Activated T-cell treated with anti-CD3 and anti-CD28 coated beads, Interleukin-2, amount 50 U/mL, for 24 hours (primary cell): ENCODE measurements around the gene GRIA4.
"Not testable (repeated sequence)": the region's sequence is repeated elsewhere in the genome, so short reads cannot be mapped to it uniquely, and the experiment has no call there.

ENCODE experiments used
- DNase-seq: peaks from one replicate; pipeline ENCODE4 v3.0.0-alpha.2; 2020
- H3K27ac Mint-ChIP-seq: 2 replicates; pipeline ENCODE4 v1.8.0; 2020; ENCODE audit warnings: mild to moderate bottlenecking, mixed read lengths
- H3K27me3 Mint-ChIP-seq: 2 replicates; pipeline ENCODE4 v1.8.0; 2020; ENCODE audit warnings: mixed read lengths
- H3K36me3 Mint-ChIP-seq: 2 replicates; pipeline ENCODE4 v1.8.0; 2020; ENCODE audit warnings: low read depth, mixed read lengths
- H3K4me1 Mint-ChIP-seq: 2 replicates; pipeline ENCODE4 v1.8.0; 2020; ENCODE audit warnings: low read depth, mixed read lengths
- H3K4me3 Mint-ChIP-seq: 2 replicates; pipeline ENCODE4 v1.8.0; 2020; ENCODE audit warnings: mild to moderate bottlenecking, moderate library complexity, mixed read lengths
- H3K9me3 Mint-ChIP-seq: 2 replicates; pipeline ENCODE4 v1.8.0; 2020; ENCODE audit warnings: mixed read lengths

The GRIA4 gene

GRCh38 chr11:105942921-105943320 is 333.0 kb downstream of the GRIA4 start:
- no peak overlapping the region for H3K4me3 Mint-ChIP-seq
- H3K9me3 Mint-ChIP-seq: no peaks in the 10 kb centered on the region
- no peaks in the 10 kb centered on the region for H3K27me3 Mint-ChIP-seq
- no peaks in the 10 kb centered on the region for H3K4me1 Mint-ChIP-seq
- H3K27ac Mint-ChIP-seq: no peak overlapping the region
- DNase-seq: no peak
- H3K36me3 Mint-ChIP-seq: no peaks in the 10 kb centered on the region

DNA sequence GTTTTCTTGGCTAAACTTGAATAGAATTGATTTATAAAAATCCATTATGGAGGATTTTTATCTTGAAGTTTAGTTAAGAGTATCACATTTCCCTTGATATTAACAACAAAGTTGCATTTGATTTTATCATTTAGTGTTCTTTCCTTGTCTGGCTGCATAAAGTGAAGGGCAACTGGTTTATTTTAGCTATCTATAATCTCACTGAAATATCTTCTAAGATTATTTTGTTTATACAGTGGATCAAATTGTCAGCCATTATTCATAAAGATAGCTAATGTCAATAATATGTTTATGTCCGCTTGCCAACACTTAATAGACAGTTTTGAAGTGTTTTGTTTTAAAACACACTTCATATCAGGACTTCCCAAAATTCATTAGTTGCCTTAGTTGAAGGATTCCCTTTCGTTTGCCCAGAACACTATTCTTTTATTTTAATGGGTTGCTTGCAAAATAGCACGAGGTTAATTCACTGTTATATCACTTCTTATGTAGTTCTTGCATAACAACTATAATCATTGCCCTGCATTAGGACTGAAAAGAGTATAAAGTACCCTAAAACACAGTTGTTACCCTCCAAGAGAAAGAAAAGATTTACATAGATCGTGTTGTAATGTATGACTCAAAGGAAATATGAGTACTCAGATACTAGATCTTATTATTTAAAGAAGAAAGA is 339.2 kb downstream of the GRIA4 start:
- Mint-ChIP-seq H3K4me3 (no peak overlapping the region), H3K36me3 (no peaks in the 10 kb centered on the region), H3K27ac (no peak overlapping the region), H3K27me3 (no peaks in the 10 kb centered on the region), H3K4me1 (no peaks in the 10 kb centered on the region), H3K9me3 (no peaks in the 10 kb centered on the region)
- no peak for DNase-seq

GRCh38 chr11:105953886-105954285 is 344.0 kb downstream of the GRIA4 start:
- H3K9me3 Mint-ChIP-seq: no peaks in the 10 kb centered on the region
- no peaks in the 10 kb centered on the region for H3K36me3 Mint-ChIP-seq
- peaks cover 3% of the 10 kb centered on the region for H3K27me3 Mint-ChIP-seq
- no peak overlapping the region for H3K27ac Mint-ChIP-seq
- DNase-seq: no peak
- no peak overlapping the region for H3K4me3 Mint-ChIP-seq
- H3K4me1 Mint-ChIP-seq: no peaks in the 10 kb centered on the region

DNA sequence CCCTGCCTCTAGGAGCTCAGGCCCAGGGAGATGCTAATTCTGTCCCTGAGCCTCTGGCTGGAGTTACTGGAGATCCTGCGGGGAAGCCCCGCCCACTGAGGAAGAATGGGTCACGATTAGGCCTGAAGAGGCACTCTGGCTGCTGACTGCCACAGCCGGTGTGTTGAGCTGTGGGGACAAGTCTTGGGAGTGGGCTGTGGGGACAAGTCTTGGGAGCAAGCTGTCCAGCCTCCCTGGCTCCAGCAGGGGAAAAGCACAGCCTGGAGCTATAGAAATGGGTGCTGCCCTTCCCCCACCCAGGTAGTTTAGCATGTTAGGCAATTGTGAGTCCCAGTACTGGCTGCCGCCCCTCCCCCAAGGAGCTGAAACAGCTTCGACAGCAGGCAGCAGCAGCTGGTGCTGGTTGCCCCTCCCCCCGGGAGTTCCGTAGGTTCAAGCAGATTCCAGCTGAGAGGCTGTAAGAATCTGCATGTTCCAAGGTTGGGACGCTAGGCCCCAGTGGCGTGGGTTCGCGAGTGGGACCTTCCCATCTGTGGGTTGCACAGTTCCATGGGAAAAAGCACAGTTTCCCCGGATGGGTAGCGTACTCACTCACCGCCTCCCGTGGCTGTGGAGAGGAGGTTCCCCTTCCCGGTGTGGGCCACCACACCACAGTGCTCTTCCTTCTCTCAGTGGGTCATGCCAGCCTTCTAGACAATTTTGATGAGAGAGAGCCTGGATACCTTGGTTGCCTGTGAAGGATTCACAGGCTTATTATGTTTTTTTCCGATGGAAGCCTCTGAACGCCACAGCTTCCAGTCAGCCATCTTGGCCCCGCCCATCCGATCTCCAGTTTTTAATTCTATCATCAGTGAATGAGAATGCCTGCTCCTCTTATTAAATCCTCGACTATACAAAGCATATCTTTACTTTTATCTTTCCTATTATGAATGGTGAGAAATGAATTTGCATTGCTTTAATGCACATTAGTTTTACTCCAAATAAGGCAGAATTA is 350.7 kb downstream of the GRIA4 start:
- Mint-ChIP-seq H3K4me1 (no peaks in the 10 kb centered on the region), H3K9me3 (peaks cover 7% of the 10 kb centered on the region), H3K4me3 (no peak overlapping the region), H3K36me3 (no peaks in the 10 kb centered on the region), H3K27me3 (peaks cover 6% of the 10 kb centered on the region), H3K27ac (no peak overlapping the region)
- no peak for DNase-seq

DNA sequence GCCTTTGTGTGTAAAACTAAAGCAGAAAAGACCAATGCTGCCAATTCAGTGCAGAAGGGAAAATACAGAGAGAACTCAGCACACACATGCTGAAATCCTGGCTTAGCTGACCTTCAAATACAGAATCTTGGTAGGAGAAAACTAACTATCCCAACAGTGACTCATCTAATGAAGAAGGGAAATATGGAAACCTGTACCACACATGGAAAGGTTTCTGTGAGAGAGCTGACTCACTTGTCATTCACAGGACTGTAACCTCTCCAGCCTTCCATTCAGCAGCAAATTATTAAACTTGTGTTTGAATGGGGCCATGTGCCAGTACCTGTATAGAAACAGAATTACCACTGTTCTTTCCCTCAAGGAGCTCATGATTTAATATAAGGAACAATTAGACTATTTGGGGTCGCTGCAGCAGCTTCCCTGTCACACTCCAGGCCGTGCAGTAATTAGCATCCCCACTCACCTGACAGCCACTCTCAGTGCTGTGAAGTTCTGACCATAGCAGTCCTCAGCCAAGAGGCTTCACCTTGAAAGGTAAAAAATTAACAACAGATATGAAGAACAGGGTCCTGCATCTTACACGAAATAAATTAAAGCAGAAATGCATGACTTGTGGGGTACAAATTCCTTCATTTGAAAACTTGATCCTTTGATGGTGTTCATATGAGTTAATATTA is 358.3 kb downstream of the GRIA4 start:
- H3K4me1 Mint-ChIP-seq: no peaks in the 10 kb centered on the region
- no peaks in the 10 kb centered on the region for H3K9me3 Mint-ChIP-seq
- no peaks in the 10 kb centered on the region for H3K36me3 Mint-ChIP-seq
- DNase-seq: no peak
- no peak overlapping the region for H3K27ac Mint-ChIP-seq
- H3K4me3 Mint-ChIP-seq: no peak overlapping the region
- H3K27me3 Mint-ChIP-seq: no peaks in the 10 kb centered on the region

GRCh38 chr11:105969756-105970155 is 359.9 kb downstream of the GRIA4 start:
- Mint-ChIP-seq H3K4me3 (no peak overlapping the region), H3K36me3 (no peaks in the 10 kb centered on the region), H3K9me3 (no peaks in the 10 kb centered on the region), H3K4me1 (no peaks in the 10 kb centered on the region), H3K27me3 (no peaks in the 10 kb centered on the region), H3K27ac (no peak overlapping the region)
- DNase-seq: no peak

GRCh38 chr11:105975128-105975527 is 365.3 kb downstream of the GRIA4 start:
- Mint-ChIP-seq H3K27me3 (peaks cover 3% of the 10 kb centered on the region), H3K36me3 (no peaks in the 10 kb centered on the region), H3K9me3 (no peaks in the 10 kb centered on the region), H3K4me1 (no peaks in the 10 kb centered on the region), H3K27ac (no peak overlapping the region), H3K4me3 (no peak overlapping the region)
- DNase-seq: no peak

GRCh38 chr11:105979997-105980703 is 370.3 kb downstream of the GRIA4 start:
- Mint-ChIP-seq H3K27ac (no peak overlapping the region), H3K9me3 (peaks cover 3% of the 10 kb centered on the region), H3K36me3 (no peaks in the 10 kb centered on the region), H3K27me3 (peaks cover 6% of the 10 kb centered on the region), H3K4me1 (no peaks in the 10 kb centered on the region), H3K4me3 (no peak overlapping the region)
- no peak for DNase-seq

DNA sequence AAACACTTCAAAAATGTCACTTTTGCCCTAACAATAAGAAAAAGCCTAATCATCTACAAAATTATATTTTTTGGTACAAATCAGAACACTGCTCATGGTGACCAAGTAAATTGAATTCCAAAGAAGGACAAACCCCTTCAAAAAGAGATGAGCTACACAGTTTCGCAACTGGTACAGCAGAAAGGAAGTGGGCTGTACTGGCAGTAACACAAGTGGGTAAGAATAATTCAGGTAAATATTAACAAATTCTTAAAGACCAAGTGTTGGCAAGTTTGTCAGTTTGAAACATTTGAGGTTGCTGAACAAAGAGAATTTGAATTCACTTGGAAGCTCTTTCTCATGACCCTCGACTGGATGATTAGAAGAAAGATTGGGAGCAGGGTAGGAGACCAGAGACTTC is 376.7 kb downstream of the GRIA4 start:
- no peak overlapping the region for H3K4me3 Mint-ChIP-seq
- peaks cover 2% of the 10 kb centered on the region for H3K27me3 Mint-ChIP-seq
- no peak overlapping the region for H3K27ac Mint-ChIP-seq
- no peak for DNase-seq
- H3K9me3 Mint-ChIP-seq: peaks cover 2% of the 10 kb centered on the region
- H3K4me1 Mint-ChIP-seq: no peaks in the 10 kb centered on the region
- no peaks in the 10 kb centered on the region for H3K36me3 Mint-ChIP-seq

DNA sequence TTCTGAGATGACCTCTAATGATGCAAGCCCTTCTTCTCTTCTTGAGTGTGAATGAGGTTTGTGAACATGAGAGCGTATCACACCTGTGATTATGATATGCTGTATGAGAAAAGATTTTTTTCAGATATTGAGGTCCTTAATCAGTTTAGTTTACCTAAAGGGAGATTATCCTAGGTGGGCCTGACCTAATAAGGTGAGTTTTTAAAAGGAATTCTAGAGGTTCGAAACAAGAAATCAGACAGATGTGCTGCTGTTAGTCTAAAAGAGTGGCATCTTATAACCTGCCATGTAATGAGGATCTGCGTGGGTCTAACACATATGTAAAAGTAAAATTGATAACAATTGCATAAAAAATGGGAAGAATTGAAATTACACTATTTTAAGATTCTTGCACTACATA is 378.3 kb downstream of the GRIA4 start:
- H3K36me3 Mint-ChIP-seq: peaks cover 6% of the 10 kb centered on the region
- no peak overlapping the region for H3K27ac Mint-ChIP-seq
- DNase-seq: no peak
- no peaks in the 10 kb centered on the region for H3K27me3 Mint-ChIP-seq
- no peak overlapping the region for H3K4me3 Mint-ChIP-seq
- peaks cover 4% of the 10 kb centered on the region for H3K9me3 Mint-ChIP-seq
- no peaks in the 10 kb centered on the region for H3K4me1 Mint-ChIP-seq

DNA sequence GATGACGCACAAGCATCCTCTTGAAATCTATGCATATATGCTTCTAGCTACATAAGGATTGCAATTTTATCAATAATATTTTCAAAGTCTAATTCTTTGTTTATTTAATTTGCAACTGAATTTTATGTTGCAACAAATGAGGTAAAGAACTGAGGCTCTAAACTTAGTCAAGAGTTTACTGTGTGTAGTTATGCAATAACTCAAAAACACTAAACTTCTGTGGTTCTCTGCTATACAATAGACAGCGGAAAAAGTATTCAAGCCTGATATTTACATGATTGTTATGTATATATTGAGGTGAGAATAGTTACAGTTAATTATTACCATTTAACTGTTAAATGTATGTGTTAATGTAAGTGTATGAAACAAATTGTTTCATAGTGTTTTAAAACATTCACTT is 379.3 kb downstream of the GRIA4 start:
- Mint-ChIP-seq H3K27me3 (no peaks in the 10 kb centered on the region), H3K27ac (no peak overlapping the region), H3K36me3 (peaks cover 12% of the 10 kb centered on the region), H3K4me3 (no peak overlapping the region), H3K9me3 (peaks cover 11% of the 10 kb centered on the region), H3K4me1 (no peaks in the 10 kb centered on the region)
- no peak for DNase-seq

- Mint-ChIP-seq H3K27me3 (no peaks in the 10 kb centered on the region), H3K36me3 (peaks cover 39% of the 10 kb centered on the region)
These were observed 382.0 kb downstream of the GRIA4 start for GRCh38 chr11:105991888-105992287.

GRCh38 chr11:106001304-106002012 is 391.6 kb downstream of the GRIA4 start:
- H3K9me3 Mint-ChIP-seq: peaks cover 17% of the 10 kb centered on the region
- H3K27ac Mint-ChIP-seq: no peak overlapping the region
- H3K36me3 Mint-ChIP-seq: peaks cover 91% of the 10 kb centered on the region
- no peak overlapping the region for H3K4me3 Mint-ChIP-seq
- no peak for DNase-seq
- H3K27me3 Mint-ChIP-seq: no peaks in the 10 kb centered on the region
- H3K4me1 Mint-ChIP-seq: peaks cover 10% of the 10 kb centered on the region

More at GRCh38 chr11:105991888-105992287, 382.0 kb downstream of the GRIA4 start:
- Mint-ChIP-seq H3K4me3 (no peak overlapping the region), H3K27ac (no peak overlapping the region), H3K4me1 (no peaks in the 10 kb centered on the region), H3K9me3 (peaks cover 12% of the 10 kb centered on the region)
- no peak for DNase-seq

GRCh38 chr11:106003094-106003493 is 393.2 kb downstream of the GRIA4 start:
- H3K36me3 Mint-ChIP-seq: peaks cover 91% of the 10 kb centered on the region
- not testable (repeated sequence) for H3K4me3 Mint-ChIP-seq, H3K27me3 Mint-ChIP-seq, DNase-seq, H3K27ac Mint-ChIP-seq
- H3K9me3 Mint-ChIP-seq: peaks cover 20% of the 10 kb centered on the region
- H3K4me1 Mint-ChIP-seq: peaks cover 12% of the 10 kb centered on the region
